Vagina (tissue), 2 donors: ENCODE measurements around the gene FBXW5. TPM values are rescaled to one million over a fixed set of nuclear protein-coding genes. Genes with fewer than 3 reads are reported as not detected.

Source experiments
- DNase-seq, 2 donors: peaks; one replicate each; pipeline ENCODE4 v3.0.0-alpha.2; 2017; ENCODE audit errors: extremely low spot score in 2 of 2
- H3K27ac ChIP-seq: fragments of 200-600 bp; sonication (generic); one replicate; pipeline ENCODE4 v1.5.1; 2019
- H3K27me3 ChIP-seq: fragments of 200-600 bp; sonication (generic); one replicate; pipeline ENCODE4 v1.5.1; 2019
- H3K36me3 ChIP-seq, 2 donors: fragments of 200-600 bp; sonication (generic); one replicate each; pipeline ENCODE4 v1.5.1; 2017 to 2019
- H3K4me1 ChIP-seq: fragments of 200-600 bp; sonication (generic); one replicate; pipeline ENCODE4 v1.5.1; 2019
- H3K4me3 ChIP-seq, 2 donors: fragments of 200-600 bp; sonication (generic); 1 replicate in 1 of 2; 2 replicates in 1 of 2; pipeline ENCODE4 v1.5.1; 2016 to 2019
- H3K9me3 ChIP-seq: fragments of 200-600 bp; sonication (generic); one replicate; pipeline ENCODE4 v1.5.1; 2019
- CTCF ChIP-seq, 3 experiments: fragments of 450-650 bp in 2 of 3; fragments of 200-600 bp in 1 of 3; sonication (generic) in 1 of 3; IDR thresholded peaks; one replicate each; pipeline ENCODE4 v1.5.1; 2017 to 2019; ENCODE audit warnings: antibody characterized with exemption in 3 of 3, mild to moderate bottlenecking in 2 of 3, moderate library complexity in 2 of 3
- POLR2A ChIP-seq, 2 donors: fragments of 450-650 bp; IDR thresholded peaks; one replicate each; pipeline ENCODE4 v1.6.1; 2017; ENCODE audit warnings: antibody characterized with exemption in 2 of 2, mild to moderate bottlenecking in 2 of 2, moderate library complexity in 2 of 2
- POLR2AphosphoS5 ChIP-seq, 2 donors: sonication (generic); formaldehyde crosslinking; IDR thresholded peaks; one replicate each; pipeline ENCODE4 v1.9.0; 2017; ENCODE audit warnings: antibody characterized with exemption in 2 of 2, mild to moderate bottlenecking in 2 of 2, low read depth in 1 of 2; ENCODE audit not compliant: insufficient read depth in 1 of 2
- intact Hi-C: fragments of 100-400 bp; cut with DNase I; formaldehyde crosslinking; loops from one replicate; pipeline ENCODE4 v1.15.1; 2023
- total RNA-seq: library from RNA; depleted of rRNA; stranded (reverse); fragments of >200 nt; gene quantifications from one replicate; pipeline ENCODE4 v1.2.3, GENCODE V29; 2016

Gene FBXW5
- total RNA-seq, 1 donor from 2014 or later = 125 TPM

- H3K4me1 ChIP-seq = peaks cover 31% of the 10 kb centered on the region
- H3K9me3 ChIP-seq = no peaks in the 10 kb centered on the region
- peak in 1 of 2 donors; percentile 25 for TF ChIP-seq POLR2AphosphoS5 (IDR thresholded peaks at IDR 0.05; ENCODE audit: insufficient read depth in 1 of 2, low read depth in 1 of 2)
- TF ChIP-seq CTCF (IDR thresholded peaks at IDR 0.05) = no peak
- H3K27me3 ChIP-seq = peaks cover 6% of the 10 kb centered on the region
- DNase-seq = no peak
- intact Hi-C loops = no loop called here
- no peak overlapping the region for H3K27ac ChIP-seq
- H3K36me3 ChIP-seq = no peaks in the 10 kb centered on the region
- H3K4me3 ChIP-seq = no peak overlapping the region
These were observed 38.6 kb upstream of the FBXW5 start for GRCh38 chr9:136983167-136983566.

GRCh38 chr9:136982232-136983051 is 37.9 kb upstream of the FBXW5 start, which contains the start of gene LCNL1:
Gene LCNL1, plus strand, starts transcription at chr9:136982993. Its CDS starts 594 bp downstream, at chr9:136983587.
- Histone ChIP-seq H3K27me3 (peaks cover 6% of the 10 kb centered on the region), H3K4me3 (no peak within 1 kb of the TSS), H3K4me1 (peaks cover 38% of the 10 kb centered on the region), H3K9me3 (no peaks in the 10 kb centered on the region), H3K36me3 (no peaks in the 10 kb centered on the region), H3K27ac (no peak within 1 kb of the TSS)
- no peak for DNase-seq
- TF ChIP-seq POLR2A (IDR thresholded peaks at IDR 0.05) = no peak
- no peak for TF ChIP-seq POLR2AphosphoS5 (IDR thresholded peaks at IDR 0.05; ENCODE audit: insufficient read depth in 1 of 2, low read depth in 1 of 2)
- no peak for TF ChIP-seq CTCF (IDR thresholded peaks at IDR 0.05)
- intact Hi-C loops = no loop called here

- Histone ChIP-seq H3K4me3 (no peak overlapping the region), H3K9me3 (no peaks in the 10 kb centered on the region), H3K27ac (no peak overlapping the region), H3K27me3 (peaks cover 6% of the 10 kb centered on the region), H3K36me3 (no peaks in the 10 kb centered on the region), H3K4me1 (peaks cover 44% of the 10 kb centered on the region)
- DNase-seq = no peak
- intact Hi-C loops = no loop called here
- no peak for TF ChIP-seq CTCF (IDR thresholded peaks at IDR 0.05)
- TF ChIP-seq POLR2AphosphoS5 (IDR thresholded peaks at IDR 0.05; ENCODE audit: insufficient read depth in 1 of 2, low read depth in 1 of 2) = no peak
- TF ChIP-seq POLR2A (IDR thresholded peaks at IDR 0.05) = no peak
These were observed 37.2 kb upstream of the FBXW5 start for GRCh38 chr9:136981588-136982231.

- no peak overlapping the region for H3K4me3 ChIP-seq
- no peaks in the 10 kb centered on the region for H3K9me3 ChIP-seq
- TF ChIP-seq POLR2A (IDR thresholded peaks at IDR 0.05) (no peak), CTCF (IDR thresholded peaks at IDR 0.05) (no peak), POLR2AphosphoS5 (IDR thresholded peaks at IDR 0.05; ENCODE audit: insufficient read depth in 1 of 2, low read depth in 1 of 2) (no peak)
- H3K4me1 ChIP-seq = peaks cover 49% of the 10 kb centered on the region
- no peaks in the 10 kb centered on the region for H3K36me3 ChIP-seq
- H3K27me3 ChIP-seq = peaks cover 6% of the 10 kb centered on the region
- no peak for DNase-seq
- no peak overlapping the region for H3K27ac ChIP-seq
- intact Hi-C loops = no loop called here
These were observed 36.3 kb upstream of the FBXW5 start for GRCh38 chr9:136980669-136981478.
